ELR (cell line): Measurements from ENCODE around the gene VRK2.
"Not testable (repeated sequence)": the region's sequence is repeated elsewhere in the genome, so short reads cannot be mapped to it uniquely, and the experiment has no call there.

Experiments
- DNase-seq: peaks from one replicate; pipeline ENCODE4 v3.0.0-alpha.2; 2015; ENCODE audit warnings: low read depth

The VRK2 gene

GRCh38 chr2:58158481-58158880, 111.9 kb downstream of the VRK2 start:
- DNase-seq: no peak

DNA sequence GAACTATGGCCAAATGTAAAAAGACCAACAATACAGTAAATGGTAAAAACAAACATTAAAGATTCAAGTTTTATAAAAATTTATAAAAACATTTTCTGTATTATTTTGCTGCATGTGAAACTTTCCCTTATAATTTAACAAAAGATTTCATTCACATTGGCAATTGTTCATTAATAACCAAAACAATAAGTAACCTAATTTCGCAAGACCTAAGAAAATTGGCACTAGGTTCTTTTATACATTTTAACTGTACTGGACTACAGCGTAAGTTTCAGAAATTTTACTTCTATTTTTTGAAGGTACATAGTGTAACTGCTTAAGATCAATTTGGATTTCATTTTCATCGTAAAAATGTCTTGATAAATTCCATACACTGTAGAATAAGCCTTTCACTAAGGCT, 117.3 kb downstream of the VRK2 start:
- no peak for DNase-seq

DNA sequence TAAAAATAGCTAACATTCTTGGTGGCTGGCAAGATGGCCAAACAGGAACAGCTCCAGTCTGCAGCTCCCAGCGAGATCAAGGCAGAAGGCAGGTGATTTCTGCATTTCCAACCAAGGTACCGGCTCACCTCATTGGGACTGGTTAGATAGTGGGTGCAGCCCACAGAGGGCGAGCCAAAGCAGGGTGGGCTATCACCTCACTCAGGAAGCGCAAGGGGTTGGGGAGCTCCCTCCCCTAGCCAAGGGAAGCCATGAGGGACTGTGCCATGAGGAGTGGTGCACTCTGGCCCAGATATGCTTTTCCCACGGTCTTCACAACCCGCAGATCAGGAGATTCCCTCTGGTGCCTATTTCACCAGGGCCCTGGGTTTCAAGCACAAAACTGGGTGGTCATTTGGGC, 121.5 kb downstream of the VRK2 start:
- not testable (repeated sequence) for DNase-seq

DNA sequence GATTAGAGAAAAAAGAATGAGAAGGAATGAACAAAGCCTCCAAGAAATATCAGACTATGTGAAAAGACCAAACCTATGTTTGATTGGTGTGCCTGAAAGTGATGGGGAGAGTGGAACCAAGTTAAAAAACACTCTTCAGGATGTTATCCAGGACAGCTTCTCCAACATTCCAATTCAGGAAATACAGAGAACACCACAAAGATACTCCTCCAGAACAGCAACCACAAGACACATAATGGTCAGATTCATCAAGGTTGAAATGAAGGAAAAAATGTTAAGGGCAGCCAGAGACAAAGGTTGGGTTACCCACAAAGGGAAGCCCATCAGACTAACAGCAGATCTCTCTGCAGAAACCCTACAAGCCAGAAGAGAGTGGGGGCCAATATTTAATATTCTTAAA, 123.2 kb downstream of the VRK2 start:
- not testable (repeated sequence) for DNase-seq

GRCh38 chr2:58170334-58170933, 123.8 kb downstream of the VRK2 start:
- DNase-seq: not testable (repeated sequence)

DNA sequence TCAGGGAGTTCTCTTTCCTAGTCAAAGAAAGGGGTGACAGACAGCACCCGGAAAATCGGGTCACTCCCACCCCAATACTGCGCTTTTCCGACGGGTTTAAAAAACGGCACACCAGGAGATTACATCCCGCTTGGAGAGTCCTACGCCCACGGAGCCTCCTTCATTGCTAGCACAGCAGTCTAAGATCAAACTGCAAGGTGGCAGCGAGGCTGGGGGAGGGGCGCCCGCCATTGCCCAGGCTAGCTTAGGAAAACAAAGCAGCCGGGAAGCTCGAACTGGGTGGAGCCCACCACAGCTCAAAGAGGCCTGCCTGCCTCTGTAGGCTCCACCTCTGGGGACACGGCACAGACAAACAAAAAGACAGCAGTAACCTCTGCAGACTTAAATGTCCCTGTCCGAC, 125.2 kb downstream of the VRK2 start:
- DNase-seq: not testable (repeated sequence)

DNA sequence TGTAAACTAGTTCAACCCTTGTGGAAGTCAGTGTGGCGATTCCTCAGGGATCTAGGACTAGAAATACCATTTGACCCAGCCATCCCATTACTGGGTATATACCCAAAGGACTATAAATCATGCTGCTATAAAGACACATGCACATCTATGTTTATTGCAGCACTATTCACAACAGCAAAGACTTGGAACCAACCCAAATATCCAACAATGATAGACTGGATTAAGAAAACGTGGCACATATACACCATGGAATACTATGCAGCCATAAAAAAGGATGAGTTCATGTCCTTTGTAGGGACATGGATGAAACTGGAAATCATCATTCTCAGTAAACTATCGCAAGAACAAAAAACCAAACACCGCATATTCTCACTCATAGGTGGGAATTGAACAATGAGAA, 130.6 kb downstream of the VRK2 start:
- DNase-seq: not testable (repeated sequence)

GRCh38 chr2:58180175-58180574, 133.6 kb downstream of the VRK2 start:
- DNase-seq: not testable (repeated sequence)

- no peak for DNase-seq
Measured at GRCh38 chr2:58180635-58181034, 134.0 kb downstream of the VRK2 start.

DNA sequence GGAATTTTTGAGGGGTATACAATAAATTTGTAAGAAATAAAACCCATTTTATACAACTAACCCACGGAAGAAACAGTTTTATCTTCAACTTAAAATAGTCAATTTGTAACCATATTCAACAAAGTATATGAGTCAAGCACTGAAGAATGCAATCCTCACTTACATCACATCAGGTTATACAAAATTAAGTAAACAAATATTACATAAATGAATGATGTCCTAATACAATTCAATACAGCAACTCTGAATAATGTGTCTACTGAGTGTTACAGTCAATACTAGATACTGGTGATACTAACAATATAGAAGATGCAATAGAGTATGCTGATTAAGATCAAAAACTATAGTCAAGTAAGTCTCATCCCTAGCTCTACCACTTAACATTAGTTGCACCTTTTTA, 135.9 kb downstream of the VRK2 start:
- DNase-seq: peak; percentile 46

DNA sequence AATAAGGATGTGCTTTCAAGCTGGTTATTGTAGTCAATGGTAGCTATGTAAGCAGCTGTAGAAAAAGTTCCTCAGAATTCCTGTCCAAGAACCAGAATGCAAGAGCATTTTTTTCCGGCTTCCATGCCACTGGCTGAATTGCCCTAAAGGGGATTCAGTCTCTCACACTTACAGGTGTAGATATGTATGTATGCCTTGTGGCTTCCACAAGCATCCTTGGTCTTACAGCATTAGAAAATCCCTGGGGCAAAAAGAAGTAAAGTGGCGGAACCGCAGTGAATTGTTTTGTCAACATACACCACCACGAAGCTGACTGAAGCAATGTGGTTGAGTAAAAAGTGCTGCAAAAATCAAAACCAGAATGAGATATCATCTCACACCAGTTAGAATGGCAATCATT, 139.9 kb downstream of the VRK2 start:
- DNase-seq: no peak

- not testable (repeated sequence) for DNase-seq
Measured at GRCh38 chr2:58187022-58187421, 140.4 kb downstream of the VRK2 start.

GRCh38 chr2:58194458-58194857, 147.9 kb downstream of the VRK2 start:
- DNase-seq: no peak

DNA sequence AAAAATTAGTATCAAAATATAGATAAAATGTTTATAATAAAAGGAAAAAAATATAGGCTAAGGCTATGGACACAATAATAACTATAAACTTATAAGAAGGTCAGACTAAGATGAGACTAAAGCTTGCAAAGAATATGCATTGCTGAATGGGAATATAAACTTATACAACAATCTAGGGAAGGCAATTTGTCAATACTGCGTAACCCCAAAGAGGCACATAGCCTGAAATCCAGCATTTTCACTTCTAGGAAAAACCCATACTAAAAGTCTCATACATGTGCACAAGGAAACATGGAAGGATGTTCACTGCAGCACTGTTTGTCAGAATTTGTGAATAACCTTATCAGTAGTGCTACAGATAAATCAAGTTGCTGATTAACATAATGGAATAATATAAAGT, 149.1 kb downstream of the VRK2 start:
- no peak for DNase-seq

DNA sequence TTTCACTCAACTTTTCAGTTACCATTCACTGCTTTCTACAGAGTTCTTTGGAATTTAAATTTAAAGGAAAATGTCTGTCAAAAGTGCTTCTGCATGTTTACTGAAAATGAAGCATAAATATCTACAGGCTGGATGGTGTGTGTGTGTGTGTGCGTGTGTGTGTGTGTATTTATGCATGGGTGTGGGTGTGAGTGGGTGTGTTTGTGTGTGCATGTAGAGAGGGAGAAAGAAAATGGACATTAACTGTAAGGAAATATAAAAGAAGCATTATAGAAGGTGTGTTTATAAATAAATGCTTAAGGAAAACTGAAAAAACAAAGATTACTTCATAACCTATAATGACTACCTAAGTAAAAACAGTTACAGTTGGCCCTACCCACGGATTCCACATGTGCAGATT, 151.3 kb downstream of the VRK2 start:
- no peak for DNase-seq

DNA sequence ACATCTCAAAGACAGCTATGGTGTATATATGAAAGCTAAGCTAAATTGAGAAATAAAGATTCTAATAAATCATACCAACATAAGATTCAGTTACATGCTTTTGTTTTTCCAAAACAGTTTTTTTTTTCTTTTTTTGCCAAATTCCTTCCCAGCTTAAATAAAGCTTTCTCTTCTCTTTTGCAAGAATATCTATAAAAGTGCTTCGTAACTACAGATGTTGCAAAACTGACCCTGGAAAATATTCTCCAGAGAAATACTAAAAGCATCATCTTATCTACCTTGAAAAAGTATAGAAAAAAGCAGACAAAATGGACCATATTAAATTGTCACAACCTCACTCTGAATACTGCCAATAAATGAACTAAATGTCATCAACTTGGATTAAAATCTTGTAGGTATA, 155.8 kb downstream of the VRK2 start:
- no peak for DNase-seq

DNA sequence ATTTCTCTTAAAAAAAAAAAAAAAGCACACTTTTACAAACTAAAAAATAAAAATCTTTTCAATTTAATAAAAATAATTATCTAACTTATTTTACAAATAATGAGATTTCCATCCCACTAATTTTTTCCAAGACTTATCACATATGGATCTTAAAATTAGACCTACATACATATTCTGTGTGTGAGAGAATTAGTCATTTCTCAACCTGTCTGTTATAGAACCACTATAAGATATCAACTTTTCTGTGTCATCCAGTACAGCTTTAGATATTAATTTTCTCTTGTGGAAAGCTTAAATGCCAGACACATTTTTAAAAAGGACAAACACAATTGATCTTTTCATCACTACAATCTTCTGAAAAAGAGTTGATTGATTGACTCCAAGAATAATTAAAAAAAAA, 156.4 kb downstream of the VRK2 start:
- no peak for DNase-seq

DNA sequence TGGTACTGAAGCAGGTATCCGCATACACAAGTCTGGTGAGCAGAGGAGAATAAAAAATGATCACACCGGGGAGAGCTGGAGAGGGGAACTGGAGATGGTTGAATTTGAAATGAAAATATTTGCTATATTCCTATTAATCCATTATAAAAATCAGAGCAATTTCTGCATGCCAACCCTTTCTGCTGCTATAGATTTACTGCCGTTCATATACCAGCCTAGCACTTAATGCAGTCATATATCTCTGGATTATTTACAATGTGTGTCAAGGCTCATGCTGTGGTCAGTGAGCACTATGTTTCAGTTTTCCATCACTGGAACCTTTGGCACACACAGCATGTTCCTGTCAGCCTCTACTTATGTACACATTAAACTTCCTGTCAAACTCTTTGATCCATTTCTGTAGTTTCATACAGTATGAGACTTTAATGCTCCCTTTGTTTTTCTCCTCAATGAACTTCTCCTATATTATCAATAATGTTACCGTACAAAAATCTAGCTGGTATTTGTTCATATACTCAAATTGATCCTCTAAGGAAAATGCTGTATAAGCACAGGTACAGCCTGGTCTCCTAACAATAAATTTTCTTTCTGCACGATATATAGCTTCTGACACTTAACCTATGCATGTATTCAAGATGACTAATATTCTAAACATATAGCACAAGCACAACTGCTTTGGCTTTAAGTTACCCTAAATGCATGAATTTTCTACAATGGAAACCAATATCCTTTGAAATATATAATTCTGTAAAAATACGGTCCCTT, 157.8 kb downstream of the VRK2 start:
- peak; percentile 4 for DNase-seq

DNA sequence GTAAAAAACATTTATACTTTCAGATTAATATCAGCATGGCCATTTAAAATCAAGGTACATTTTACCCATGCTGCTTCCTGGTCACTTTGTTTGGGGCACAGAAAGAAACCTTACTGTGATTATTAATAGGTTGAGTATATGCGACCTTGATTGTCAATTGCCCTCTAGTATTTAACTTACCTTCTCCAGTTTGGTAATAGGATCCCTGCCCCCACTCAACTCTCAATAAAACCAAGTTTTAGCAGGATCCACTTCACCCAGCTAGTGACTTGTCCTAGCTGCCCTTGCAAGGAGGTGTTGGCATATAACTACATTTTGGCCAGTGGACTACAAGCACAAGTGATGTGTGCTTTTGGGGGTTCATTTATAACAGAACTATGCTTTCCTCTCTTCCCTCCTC, 160.2 kb downstream of the VRK2 start:
- no peak for DNase-seq

GRCh38 chr2:58207189-58207588, 160.6 kb downstream of the VRK2 start:
- no peak for DNase-seq
